C4-2B (cell line): Measurements from ENCODE around the gene CFAP161.

Source experiments
- CTCF ChIP-seq: fragments of 450-650 bp; conservative IDR thresholded peaks from 2 replicates; pipeline ENCODE4 v1.5.1; 2017; ENCODE audit warnings: mild to moderate bottlenecking
- ZFX ChIP-seq: fragments of 450-650 bp; IDR thresholded peaks from 2 replicates; pipeline ENCODE4 v1.6.1; 2017

- TF ChIP-seq CTCF (no peak), ZFX (no peak)
These were observed 63.7 kb downstream of the CFAP161 start for GRCh38 chr15:81197688-81198281.
